ENCODE data around the gene DUXB. TPM values are rescaled to one million over a fixed set of nuclear protein-coding genes. Genes with fewer than 3 reads are reported as not detected.

DUXB gene
- not detected for total RNA-seq
- not detected for polyA plus RNA-seq
- long read RNA-seq, donor 1: 0 reads
- long read RNA-seq, donor 2: 0 reads
- long read RNA-seq, donor 3: 0 reads
- long read RNA-seq, donor 4: 0 reads
- long read RNA-seq, donor 5: 0 reads

- H3K9ac ChIP-seq (ENCODE audit: insufficient read depth in 1 of 2, low read length in 2 of 2): no peak within 1 kb of the TSS
- TF ChIP-seq CTCF (IDR thresholded peaks at IDR 0.05; ENCODE audit: control extremely low read depth, extremely low read depth): no peak
- no peak within 1 kb of the TSS for H3K4me3 ChIP-seq
- WGBS, 2 donors: 85 to 95% methylated on average over 5 of the region's 5 CpGs
- H3K27me3 ChIP-seq (ENCODE audit: control insufficient read depth in 3 of 3, insufficient read depth in 3 of 3, low read length in 2 of 3): no peaks in the 10 kb centered on the region
- no peaks in the 10 kb centered on the region for H3K4me1 ChIP-seq (ENCODE audit: control insufficient read depth in 5 of 5, insufficient read depth in 5 of 5, low read length in 5 of 5)
- ATAC-seq (ENCODE audit: insufficient read depth, low FRiP score) (no peak), DNase-seq (no peak)
- no peaks in the 10 kb centered on the region for H3K36me3 ChIP-seq (ENCODE audit: control insufficient read depth in 4 of 4, insufficient read depth in 4 of 4, low read length in 4 of 4)
- no peaks in the 10 kb centered on the region for H3K9me3 ChIP-seq (ENCODE audit: control insufficient read depth in 4 of 4, insufficient read depth in 3 of 4, low read length in 3 of 4)
- no peak within 1 kb of the TSS for H3K27ac ChIP-seq (ENCODE audit: low read depth in 1 of 2, low read length in 1 of 2)
These were observed at the start of gene DUXB for GRCh38 chr16:75701361-75701760. Gene DUXB (minus strand): TSS chr16:75701461. CDS start chr16:75701418, 43 bp downstream.

GRCh38 chr16:75750528-75750927 lies 49.3 kb upstream of the DUXB start:
- DNase-seq: peak in 1 of 3 donors; percentile 16
- H3K9ac ChIP-seq (ENCODE audit: insufficient read depth in 1 of 2, low read length in 2 of 2): no peak overlapping the region
- no peak for TF ChIP-seq CTCF (IDR thresholded peaks at IDR 0.05; ENCODE audit: control extremely low read depth, extremely low read depth)
- H3K27ac ChIP-seq (ENCODE audit: low read depth in 1 of 2, low read length in 1 of 2): no peak overlapping the region
- no peaks in the 10 kb centered on the region for H3K9me3 ChIP-seq (ENCODE audit: control insufficient read depth in 4 of 4, insufficient read depth in 3 of 4, low read length in 3 of 4)
- H3K27me3 ChIP-seq (ENCODE audit: control insufficient read depth in 3 of 3, insufficient read depth in 3 of 3, low read length in 2 of 3): no peaks in the 10 kb centered on the region
- ATAC-seq (ENCODE audit: insufficient read depth, low FRiP score): no peak
- WGBS, 2 donors: 68 to 81% methylated on average over 3 of the region's 3 CpGs
- H3K36me3 ChIP-seq (ENCODE audit: control insufficient read depth in 4 of 4, insufficient read depth in 4 of 4, low read length in 4 of 4): no peaks in the 10 kb centered on the region
- peaks cover 0 to 12% (median 0%) of the 10 kb centered on the region in 5 donors for H3K4me1 ChIP-seq (ENCODE audit: control insufficient read depth in 5 of 5, insufficient read depth in 5 of 5, low read length in 5 of 5)
- no peak overlapping the region for H3K4me3 ChIP-seq

GRCh38 chr16:75746359-75746758 lies 45.1 kb upstream of the DUXB start:
- DNase-seq (no peak), ATAC-seq (ENCODE audit: insufficient read depth, low FRiP score) (no peak)
- H3K27me3 ChIP-seq (ENCODE audit: control insufficient read depth in 3 of 3, insufficient read depth in 3 of 3, low read length in 2 of 3): no peaks in the 10 kb centered on the region
- TF ChIP-seq CTCF (IDR thresholded peaks at IDR 0.05; ENCODE audit: control extremely low read depth, extremely low read depth): no peak
- no peaks in the 10 kb centered on the region for H3K4me1 ChIP-seq (ENCODE audit: control insufficient read depth in 5 of 5, insufficient read depth in 5 of 5, low read length in 5 of 5)
- WGBS, 2 donors: 92 to 94% methylated on average over 3 of the region's 3 CpGs
- H3K4me3 ChIP-seq: no peak overlapping the region
- H3K27ac ChIP-seq (ENCODE audit: low read depth in 1 of 2, low read length in 1 of 2): no peak overlapping the region
- no peaks in the 10 kb centered on the region for H3K36me3 ChIP-seq (ENCODE audit: control insufficient read depth in 4 of 4, insufficient read depth in 4 of 4, low read length in 4 of 4)
- no peak overlapping the region for H3K9ac ChIP-seq (ENCODE audit: insufficient read depth in 1 of 2, low read length in 2 of 2)
- peaks cover 0 to 4% (median 1%) of the 10 kb centered on the region in 4 donors for H3K9me3 ChIP-seq (ENCODE audit: control insufficient read depth in 4 of 4, insufficient read depth in 3 of 4, low read length in 3 of 4)

GRCh38 chr16:75745823-75746222 lies 44.6 kb upstream of the DUXB start:
- Histone ChIP-seq H3K4me1 (ENCODE audit: control insufficient read depth in 5 of 5, insufficient read depth in 5 of 5, low read length in 5 of 5) (no peaks in the 10 kb centered on the region), H3K9me3 (ENCODE audit: control insufficient read depth in 4 of 4, insufficient read depth in 3 of 4, low read length in 3 of 4) (peaks cover 0 to 4% (median 1%) of the 10 kb centered on the region in 4 donors), H3K9ac (ENCODE audit: insufficient read depth in 1 of 2, low read length in 2 of 2) (no peak overlapping the region), H3K36me3 (ENCODE audit: control insufficient read depth in 4 of 4, insufficient read depth in 4 of 4, low read length in 4 of 4) (no peaks in the 10 kb centered on the region), H3K4me3 (no peak overlapping the region), H3K27me3 (ENCODE audit: control insufficient read depth in 3 of 3, insufficient read depth in 3 of 3, low read length in 2 of 3) (no peaks in the 10 kb centered on the region), H3K27ac (ENCODE audit: low read depth in 1 of 2, low read length in 1 of 2) (no peak overlapping the region)
- ATAC-seq (ENCODE audit: insufficient read depth, low FRiP score) (no peak), DNase-seq (no peak)
- no peak for TF ChIP-seq CTCF (IDR thresholded peaks at IDR 0.05; ENCODE audit: control extremely low read depth, extremely low read depth)
- WGBS, 2 donors: 86 to 94% methylated on average over 1 of the region's 1 CpG

All from lung (tissue), 16 donors.